GM12878 (cell line): ENCODE measurements around the gene JUND. TPM values are rescaled to one million over a fixed set of nuclear protein-coding genes. Genes with fewer than 3 reads are reported as not detected.
A peak's percentile ranks its signal among the peaks of the same experiment; 100 is the strongest.

Experiments
- BACH1 ChIP-seq: fragments of 450-650 bp; IDR thresholded peaks from 2 replicates; pipeline ENCODE4 v1.6.1; 2017; ENCODE audit warnings: mild to moderate bottlenecking, borderline replicate concordance
- BHLHE40 ChIP-seq, 2 experiments: fragments of 450-650 bp in 1 of 2; IDR thresholded peaks; 2 replicates each; pipeline ENCODE4 v1.6.1; 2011 to 2017; ENCODE audit warnings: low read depth in 2 of 2, borderline replicate concordance in 1 of 2, improper control_type of control experiment in 1 of 2, low read length in 1 of 2, mild to moderate bottlenecking in 1 of 2
- FOS ChIP-seq: IDR thresholded peaks from 3 replicates; pipeline ENCODE4 v1.6.1; 2011; ENCODE audit warnings: borderline replicate concordance; ENCODE audit not compliant: insufficient read length; ENCODE audit errors: extremely low read depth
- FOXM1 ChIP-seq: IDR thresholded peaks from 2 replicates; pipeline ENCODE4 v1.6.1; 2012; ENCODE audit warnings: low read depth, mild to moderate bottlenecking, inconsistent platforms, low read length, moderate library complexity
- GABPA ChIP-seq: IDR thresholded peaks from 2 replicates; pipeline ENCODE4 v1.6.1; 2014; ENCODE audit warnings: antibody characterized with exemption, low read depth, mild to moderate bottlenecking, inconsistent platforms
- IKZF2 ChIP-seq, 2 experiments: fragments of 450-650 bp; IDR thresholded peaks; 2 replicates each; pipeline ENCODE4 v1.6.1; 2017; ENCODE audit warnings: mild to moderate bottlenecking in 2 of 2, moderate library complexity in 2 of 2
- KAT2A ChIP-seq: conservative IDR thresholded peaks from 2 replicates; pipeline ENCODE4 v1.6.1; 2011; ENCODE audit warnings: low read depth, low read length; ENCODE audit not compliant: control insufficient read depth
- POLR2AphosphoS2 ChIP-seq: IDR thresholded peaks from 2 replicates; pipeline ENCODE4 v1.6.1; 2011; ENCODE audit warnings: low read depth, mild to moderate bottlenecking, low read length, improper control_type of control experiment, moderate library complexity
- RUNX3 ChIP-seq: IDR thresholded peaks from 2 replicates; pipeline ENCODE4 v1.6.1; 2012; ENCODE audit warnings: low read length, inconsistent platforms
- SIX5 ChIP-seq: IDR thresholded peaks from 2 replicates; pipeline ENCODE4 v1.6.1; 2011; ENCODE audit warnings: mild to moderate bottlenecking, low read depth, low read length, moderate library complexity; ENCODE audit not compliant: severe bottlenecking
- WRNIP1 ChIP-seq: IDR thresholded peaks from 2 replicates; pipeline ENCODE4 v1.6.1; 2011; ENCODE audit warnings: low read depth, low read length, improper control_type of control experiment, borderline replicate concordance
- polyA plus RNA-seq, 11 experiments: library from polyadenylated mRNA; depleted of rRNA in 4 of 11; unstranded in 6 of 11; stranded (reverse) in 5 of 11; fragments of >200 nt; fragmentation: Nextera tagmentation in 4 of 11; fragmentation: Illumina TruSeq in 1 of 11; extraction: Ambion mirVana in 4 of 11; extraction: Trizol in 1 of 11; gene quantifications; 1 replicate in 1 of 11; 2 replicates in 10 of 11; pipeline versions ENCODE4 v1.2.1 to v1.2.3, GENCODE V29; 2011 to 2016; ENCODE audit warnings: inconsistent platforms in 2 of 11, missing spikeins in 2 of 11, low read depth in 1 of 11
- total RNA-seq, 4 experiments: library from RNA; depleted of rRNA in 3 of 4; stranded (reverse); fragments of >200 nt in 3 of 4; fragmentation: Illumina TruSeq in 1 of 4; extraction: Trizol in 1 of 4; gene quantifications; 2 replicates each; pipeline versions ENCODE4 v1.2.1 to v1.2.3, GENCODE V29; 2013 to 2021
- TF ChIP-seq, protein P1 (sequence below), 3 experiments: IDR thresholded peaks in 2 of 3; conservative IDR thresholded peaks in 1 of 3; 2 replicates each; pipeline ENCODE4 v1.5.1; 2011; ENCODE audit warnings: low read depth in 3 of 3, low read length in 3 of 3, mild to moderate bottlenecking in 3 of 3, control low read depth in 2 of 3, moderate library complexity in 2 of 3, inconsistent platforms in 1 of 3, mixed read lengths in 1 of 3; ENCODE audit not compliant: control insufficient read depth in 2 of 3, insufficient read depth in 1 of 3; ENCODE audit errors: extremely low read depth in 1 of 3
- TF ChIP-seq, protein P2 (sequence below): IDR thresholded peaks from 2 replicates; pipeline ENCODE4 v1.6.1; 2011; ENCODE audit warnings: low read depth, mild to moderate bottlenecking, low read length, moderate library complexity, borderline replicate concordance; ENCODE audit errors: extremely low read depth
- TF ChIP-seq, protein P3 (sequence below): fragments of 450-650 bp; IDR thresholded peaks from 2 replicates; pipeline ENCODE4 v1.6.1; 2018; ENCODE audit warnings: borderline replicate concordance, mild to moderate bottlenecking; ENCODE audit not compliant: partially characterized antibody
- TF ChIP-seq, protein P4 (sequence below): fragments of 450-650 bp; formaldehyde crosslinking; IDR thresholded peaks from 2 replicates; pipeline ENCODE4 v1.5.0; 2022; ENCODE audit warnings: mild to moderate bottlenecking, missing genetic modification characterization
- TF ChIP-seq, protein P5 (sequence below): fragments of 150-350 bp; IDR thresholded peaks from 2 replicates; pipeline ENCODE4 v1.6.1; 2016; ENCODE audit warnings: low read depth, low read length

Gene JUND
- total and polyA plus RNA-seq, 10 of the 15 experiments (the other 5 are each of a cell fraction or from before 2014, with no cell fraction given), result 7.4 to 164 (median 18.8) TPM

DNA sequence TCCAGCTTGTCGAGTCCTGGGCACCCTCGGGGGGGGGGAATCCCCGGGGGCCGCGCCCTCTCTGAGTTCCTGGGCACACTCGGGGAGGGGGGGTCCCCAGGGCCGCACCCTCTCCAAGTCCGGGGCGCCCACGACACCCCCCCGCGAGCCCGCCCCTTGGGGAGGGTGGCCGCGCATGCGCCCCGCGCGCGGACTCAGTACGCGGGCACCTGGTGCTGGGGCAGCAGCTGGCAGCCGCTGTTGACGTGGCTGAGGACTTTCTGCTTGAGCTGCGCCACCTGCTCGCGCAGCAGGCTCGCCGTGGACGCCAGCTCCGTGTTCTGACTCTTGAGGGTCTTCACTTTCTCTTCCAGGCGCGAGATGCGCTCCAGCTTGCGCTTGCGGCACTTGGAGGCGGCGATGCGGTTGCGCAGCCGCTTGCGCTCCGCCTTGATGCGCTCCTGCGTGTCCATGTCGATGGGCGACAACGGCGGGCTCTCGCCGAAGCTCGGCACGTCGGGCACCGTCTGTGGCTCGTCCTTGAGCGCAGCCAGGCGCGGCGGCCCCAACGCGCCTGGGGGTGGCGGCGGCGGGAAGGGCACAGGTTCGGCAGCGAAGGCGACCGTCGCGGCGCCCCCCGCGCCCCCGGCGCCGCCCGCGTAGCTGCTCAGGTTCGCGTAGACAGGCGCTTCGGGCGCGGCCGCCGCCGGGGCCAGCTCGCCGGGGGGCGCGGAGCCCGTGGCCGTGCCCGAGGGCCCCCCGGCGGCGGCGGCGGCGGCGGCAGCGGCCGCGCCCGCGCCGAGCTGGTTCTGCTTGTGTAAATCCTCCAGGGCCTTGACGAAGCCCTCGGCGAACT, 958 bp downstream of the JUND start (continued):
- TF ChIP-seq FOS, result no peak
- TF ChIP-seq, protein P1, sequence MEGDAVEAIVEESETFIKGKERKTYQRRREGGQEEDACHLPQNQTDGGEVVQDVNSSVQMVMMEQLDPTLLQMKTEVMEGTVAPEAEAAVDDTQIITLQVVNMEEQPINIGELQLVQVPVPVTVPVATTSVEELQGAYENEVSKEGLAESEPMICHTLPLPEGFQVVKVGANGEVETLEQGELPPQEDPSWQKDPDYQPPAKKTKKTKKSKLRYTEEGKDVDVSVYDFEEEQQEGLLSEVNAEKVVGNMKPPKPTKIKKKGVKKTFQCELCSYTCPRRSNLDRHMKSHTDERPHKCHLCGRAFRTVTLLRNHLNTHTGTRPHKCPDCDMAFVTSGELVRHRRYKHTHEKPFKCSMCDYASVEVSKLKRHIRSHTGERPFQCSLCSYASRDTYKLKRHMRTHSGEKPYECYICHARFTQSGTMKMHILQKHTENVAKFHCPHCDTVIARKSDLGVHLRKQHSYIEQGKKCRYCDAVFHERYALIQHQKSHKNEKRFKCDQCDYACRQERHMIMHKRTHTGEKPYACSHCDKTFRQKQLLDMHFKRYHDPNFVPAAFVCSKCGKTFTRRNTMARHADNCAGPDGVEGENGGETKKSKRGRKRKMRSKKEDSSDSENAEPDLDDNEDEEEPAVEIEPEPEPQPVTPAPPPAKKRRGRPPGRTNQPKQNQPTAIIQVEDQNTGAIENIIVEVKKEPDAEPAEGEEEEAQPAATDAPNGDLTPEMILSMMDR (IDR thresholded peaks at IDR 0.05 in 2 of 3, conservative IDR thresholded peaks at IDR 0.05 in 1 of 3; ENCODE audit: control insufficient read depth in 2 of 3, extremely low read depth in 1 of 3, insufficient read depth in 1 of 3, low read depth in 3 of 3, low read length in 3 of 3), result no peak
- TF ChIP-seq FOXM1, result no peak
- no peak for TF ChIP-seq WRNIP1
- no peak for TF ChIP-seq SIX5
- TF ChIP-seq POLR2AphosphoS2, result peak; percentile 68; the same call in 1 of the 2 replicates
- TF ChIP-seq IKZF2 (IDR thresholded peaks at IDR 0.05), result no peak
- TF ChIP-seq, protein P2, sequence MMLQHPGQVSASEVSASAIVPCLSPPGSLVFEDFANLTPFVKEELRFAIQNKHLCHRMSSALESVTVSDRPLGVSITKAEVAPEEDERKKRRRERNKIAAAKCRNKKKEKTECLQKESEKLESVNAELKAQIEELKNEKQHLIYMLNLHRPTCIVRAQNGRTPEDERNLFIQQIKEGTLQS, result no peak
- TF ChIP-seq RUNX3, result peak; percentile 34; the same call in 1 of the 2 replicates
- TF ChIP-seq BHLHE40 (IDR thresholded peaks at IDR 0.05; ENCODE audit: borderline replicate concordance in 1 of 2, low read depth in 2 of 2, low read length in 1 of 2), result peak in 1 of 2 experiments; percentile 68; a peak in 3 of 4 replicates
- TF ChIP-seq, protein P3, sequence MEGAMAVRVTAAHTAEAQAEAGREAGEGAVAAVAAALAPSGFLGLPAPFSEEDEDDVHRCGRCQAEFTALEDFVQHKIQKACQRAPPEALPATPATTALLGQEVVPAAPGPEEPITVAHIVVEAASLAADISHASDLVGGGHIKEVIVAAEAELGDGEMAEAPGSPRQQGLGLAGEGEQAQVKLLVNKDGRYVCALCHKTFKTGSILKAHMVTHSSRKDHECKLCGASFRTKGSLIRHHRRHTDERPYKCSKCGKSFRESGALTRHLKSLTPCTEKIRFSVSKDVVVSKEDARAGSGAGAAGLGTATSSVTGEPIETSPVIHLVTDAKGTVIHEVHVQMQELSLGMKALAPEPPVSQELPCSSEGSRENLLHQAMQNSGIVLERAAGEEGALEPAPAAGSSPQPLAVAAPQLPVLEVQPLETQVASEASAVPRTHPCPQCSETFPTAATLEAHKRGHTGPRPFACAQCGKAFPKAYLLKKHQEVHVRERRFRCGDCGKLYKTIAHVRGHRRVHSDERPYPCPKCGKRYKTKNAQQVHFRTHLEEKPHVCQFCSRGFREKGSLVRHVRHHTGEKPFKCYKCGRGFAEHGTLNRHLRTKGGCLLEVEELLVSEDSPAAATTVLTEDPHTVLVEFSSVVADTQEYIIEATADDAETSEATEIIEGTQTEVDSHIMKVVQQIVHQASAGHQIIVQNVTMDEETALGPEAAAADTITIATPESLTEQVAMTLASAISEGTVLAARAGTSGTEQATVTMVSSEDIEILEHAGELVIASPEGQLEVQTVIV, result no peak
- TF ChIP-seq, protein P4, sequence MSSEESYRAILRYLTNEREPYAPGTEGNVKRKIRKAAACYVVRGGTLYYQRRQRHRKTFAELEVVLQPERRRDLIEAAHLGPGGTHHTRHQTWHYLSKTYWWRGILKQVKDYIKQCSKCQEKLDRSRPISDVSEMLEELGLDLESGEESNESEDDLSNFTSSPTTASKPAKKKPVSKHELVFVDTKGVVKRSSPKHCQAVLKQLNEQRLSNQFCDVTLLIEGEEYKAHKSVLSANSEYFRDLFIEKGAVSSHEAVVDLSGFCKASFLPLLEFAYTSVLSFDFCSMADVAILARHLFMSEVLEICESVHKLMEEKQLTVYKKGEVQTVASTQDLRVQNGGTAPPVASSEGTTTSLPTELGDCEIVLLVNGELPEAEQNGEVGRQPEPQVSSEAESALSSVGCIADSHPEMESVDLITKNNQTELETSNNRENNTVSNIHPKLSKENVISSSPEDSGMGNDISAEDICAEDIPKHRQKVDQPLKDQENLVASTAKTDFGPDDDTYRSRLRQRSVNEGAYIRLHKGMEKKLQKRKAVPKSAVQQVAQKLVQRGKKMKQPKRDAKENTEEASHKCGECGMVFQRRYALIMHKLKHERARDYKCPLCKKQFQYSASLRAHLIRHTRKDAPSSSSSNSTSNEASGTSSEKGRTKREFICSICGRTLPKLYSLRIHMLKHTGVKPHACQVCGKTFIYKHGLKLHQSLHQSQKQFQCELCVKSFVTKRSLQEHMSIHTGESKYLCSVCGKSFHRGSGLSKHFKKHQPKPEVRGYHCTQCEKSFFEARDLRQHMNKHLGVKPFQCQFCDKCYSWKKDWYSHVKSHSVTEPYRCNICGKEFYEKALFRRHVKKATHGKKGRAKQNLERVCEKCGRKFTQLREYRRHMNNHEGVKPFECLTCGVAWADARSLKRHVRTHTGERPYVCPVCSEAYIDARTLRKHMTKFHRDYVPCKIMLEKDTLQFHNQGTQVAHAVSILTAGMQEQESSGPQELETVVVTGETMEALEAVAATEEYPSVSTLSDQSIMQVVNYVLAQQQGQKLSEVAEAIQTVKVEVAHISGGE (CRISPR knock-in tag), result no peak
- peak; percentile 64 for TF ChIP-seq BACH1
- TF ChIP-seq GABPA, result no peak
- TF ChIP-seq KAT2A, result no peak
- TF ChIP-seq, protein P5, sequence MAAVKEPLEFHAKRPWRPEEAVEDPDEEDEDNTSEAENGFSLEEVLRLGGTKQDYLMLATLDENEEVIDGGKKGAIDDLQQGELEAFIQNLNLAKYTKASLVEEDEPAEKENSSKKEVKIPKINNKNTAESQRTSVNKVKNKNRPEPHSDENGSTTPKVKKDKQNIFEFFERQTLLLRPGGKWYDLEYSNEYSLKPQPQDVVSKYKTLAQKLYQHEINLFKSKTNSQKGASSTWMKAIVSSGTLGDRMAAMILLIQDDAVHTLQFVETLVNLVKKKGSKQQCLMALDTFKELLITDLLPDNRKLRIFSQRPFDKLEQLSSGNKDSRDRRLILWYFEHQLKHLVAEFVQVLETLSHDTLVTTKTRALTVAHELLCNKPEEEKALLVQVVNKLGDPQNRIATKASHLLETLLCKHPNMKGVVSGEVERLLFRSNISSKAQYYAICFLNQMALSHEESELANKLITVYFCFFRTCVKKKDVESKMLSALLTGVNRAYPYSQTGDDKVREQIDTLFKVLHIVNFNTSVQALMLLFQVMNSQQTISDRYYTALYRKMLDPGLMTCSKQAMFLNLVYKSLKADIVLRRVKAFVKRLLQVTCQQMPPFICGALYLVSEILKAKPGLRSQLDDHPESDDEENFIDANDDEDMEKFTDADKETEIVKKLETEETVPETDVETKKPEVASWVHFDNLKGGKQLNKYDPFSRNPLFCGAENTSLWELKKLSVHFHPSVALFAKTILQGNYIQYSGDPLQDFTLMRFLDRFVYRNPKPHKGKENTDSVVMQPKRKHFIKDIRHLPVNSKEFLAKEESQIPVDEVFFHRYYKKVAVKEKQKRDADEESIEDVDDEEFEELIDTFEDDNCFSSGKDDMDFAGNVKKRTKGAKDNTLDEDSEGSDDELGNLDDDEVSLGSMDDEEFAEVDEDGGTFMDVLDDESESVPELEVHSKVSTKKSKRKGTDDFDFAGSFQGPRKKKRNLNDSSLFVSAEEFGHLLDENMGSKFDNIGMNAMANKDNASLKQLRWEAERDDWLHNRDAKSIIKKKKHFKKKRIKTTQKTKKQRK, result no peak
